AG09319 (cell line): ENCODE results near the gene MICAL3.
A peak's percentile ranks its signal among the peaks of the same experiment; 100 is the strongest.
"Not testable (repeated sequence)": the region's sequence is repeated elsewhere in the genome, so short reads cannot be mapped to it uniquely, and the experiment has no call there.

ENCODE experiments used
- DNase-seq: peaks from one replicate; pipeline ENCODE4 v3.0.0-alpha.2; 2010; ENCODE audit warnings: low read depth; ENCODE audit errors: extremely low read depth
- CTCF ChIP-seq: IDR thresholded peaks from 2 replicates; pipeline ENCODE4 v1.5.1; 2011; ENCODE audit warnings: low read depth, mild to moderate bottlenecking, inconsistent platforms, low read length, moderate library complexity

Gene MICAL3

DNA sequence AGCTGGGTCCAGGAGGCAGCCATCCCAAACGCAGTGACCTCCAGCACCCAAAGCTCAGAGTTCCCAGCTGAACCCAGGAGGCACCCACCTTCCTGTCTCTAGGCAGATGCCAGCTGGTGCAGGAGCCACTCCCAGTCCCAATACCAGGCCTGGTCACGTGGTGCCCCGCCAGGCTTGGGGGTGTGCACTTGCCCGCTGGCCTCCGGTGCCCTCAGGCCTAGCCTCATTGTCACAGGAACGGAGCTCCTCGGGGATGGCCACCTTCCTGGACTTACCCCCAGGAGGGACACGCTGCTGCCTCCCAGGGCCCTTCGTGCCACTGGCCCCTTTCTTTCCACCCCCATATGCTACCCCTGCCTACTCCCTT is 254.7 kb downstream of the MICAL3 start:
- TF ChIP-seq CTCF = no peak
- DNase-seq = no peak

DNA sequence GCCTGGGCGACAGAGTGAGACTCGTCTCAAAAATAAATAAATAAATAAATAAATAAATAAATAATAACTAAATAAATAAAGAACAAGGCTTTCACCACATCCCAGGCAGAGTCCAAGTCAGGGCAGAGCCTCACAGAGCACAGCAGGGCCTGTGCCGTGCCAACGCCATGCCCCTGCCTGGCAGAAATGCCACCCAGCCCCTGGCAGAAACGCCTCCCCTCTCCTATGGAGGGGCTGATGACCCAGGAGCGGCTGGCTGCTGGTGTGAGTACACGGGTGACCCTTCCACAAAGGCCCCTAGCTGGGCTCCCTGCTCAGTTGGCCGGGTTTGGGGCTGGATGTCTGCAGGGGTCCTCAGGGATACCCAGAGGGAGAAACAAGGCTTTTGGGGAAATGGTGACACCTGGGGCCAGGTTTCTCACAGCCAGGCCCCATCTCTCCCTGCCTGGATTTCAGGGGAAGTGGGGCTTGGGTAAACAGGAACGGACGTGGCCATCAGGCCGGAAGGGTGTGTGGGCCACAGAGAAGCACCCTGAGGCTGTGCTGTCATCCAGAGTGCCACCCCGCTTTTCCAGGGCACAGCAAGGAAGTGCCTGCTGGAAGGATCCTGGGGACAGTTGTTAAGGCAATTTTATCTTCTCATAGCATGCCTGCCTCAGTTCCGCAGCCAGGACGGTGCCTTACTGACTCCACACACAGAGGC is 255.2 kb downstream of the MICAL3 start:
- no peak for DNase-seq
- TF ChIP-seq CTCF = no peak

- no peak for DNase-seq
- no peak for TF ChIP-seq CTCF
These were observed 256.9 kb downstream of the MICAL3 start for GRCh38 chr22:17767233-17768065.

DNA sequence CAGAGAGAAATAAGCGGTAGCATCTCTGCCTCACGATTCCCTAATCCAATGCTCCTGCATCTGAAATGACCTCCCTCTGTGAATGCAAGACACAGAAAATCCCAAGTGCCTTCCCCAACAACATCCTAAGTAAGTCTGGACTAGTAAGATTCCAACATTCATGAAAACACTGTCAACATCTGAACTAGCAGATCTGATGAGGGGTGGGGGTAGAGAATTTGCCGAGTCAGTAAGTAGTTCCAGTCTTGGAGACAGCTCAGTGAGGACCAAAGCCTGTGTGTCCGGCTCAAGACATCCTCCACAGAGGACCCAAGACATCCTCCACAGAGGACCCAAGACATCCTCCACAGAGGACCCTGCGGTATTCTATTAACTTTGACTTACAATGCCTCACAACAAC is 259.5 kb downstream of the MICAL3 start:
- DNase-seq = not testable (repeated sequence)

GRCh38 chr22:17764036-17764435 is 260.3 kb downstream of the MICAL3 start:
- DNase-seq = no peak
- TF ChIP-seq CTCF = no peak

- not testable (repeated sequence) for DNase-seq
These were observed 260.9 kb downstream of the MICAL3 start for GRCh38 chr22:17763442-17763841.

DNA sequence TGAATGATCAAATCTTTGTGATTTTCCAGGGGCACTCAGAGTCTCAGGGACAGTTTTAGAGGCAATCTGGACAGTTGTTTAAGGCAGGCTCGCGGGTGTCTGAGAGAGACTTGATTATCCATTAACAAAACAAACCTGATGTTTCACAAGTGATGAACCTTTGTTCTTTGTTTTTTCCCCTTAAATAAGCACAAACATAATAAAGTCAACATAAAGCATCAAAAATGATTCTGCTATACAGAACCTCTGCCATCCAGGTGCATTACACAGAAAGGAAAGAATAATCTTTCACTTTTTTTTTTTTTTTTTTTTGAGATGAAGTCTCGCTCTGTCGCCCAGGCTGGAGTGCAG is 263.2 kb downstream of the MICAL3 start:
- TF ChIP-seq CTCF = no peak

DNA sequence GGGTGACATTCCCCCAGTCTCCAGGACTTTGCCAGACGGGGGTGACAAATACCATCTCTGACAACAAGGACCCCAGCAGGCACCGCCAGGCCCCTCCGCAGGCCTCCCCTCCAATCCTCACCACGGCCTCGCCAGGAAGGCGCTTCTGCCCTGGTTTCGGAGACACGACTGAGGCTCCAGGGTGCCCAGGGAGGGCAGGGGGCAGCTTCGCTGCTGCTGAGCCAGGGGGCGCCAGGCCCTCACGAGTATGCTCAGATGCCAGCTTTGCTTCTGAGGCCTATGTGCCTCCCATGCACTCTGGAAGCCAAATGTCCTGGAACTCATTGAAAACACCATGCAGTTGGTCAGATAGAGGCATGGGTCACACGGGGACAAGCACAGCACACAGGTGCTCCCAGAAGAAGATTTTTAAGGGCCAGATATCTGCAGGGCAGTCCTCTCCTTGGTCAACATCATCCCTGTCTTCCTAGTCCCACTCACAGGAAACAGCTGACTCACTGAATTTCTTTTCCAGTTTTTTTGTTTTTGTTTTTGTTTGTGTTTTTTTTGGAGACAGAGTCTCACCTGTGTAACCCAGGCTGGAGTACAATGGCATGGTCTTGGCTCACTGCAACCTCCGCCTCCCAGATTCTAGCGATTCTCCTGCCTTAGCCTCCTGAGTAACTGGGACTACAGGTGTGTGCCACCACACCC is 270.0 kb downstream of the MICAL3 start:
- peak; percentile 7 for TF ChIP-seq CTCF
- DNase-seq = no peak

More for the DNA sequence above, 263.2 kb downstream of the MICAL3 start:
- DNase-seq = no peak
